ENCODE measurements around the gene CSNK2A3. TPM values are rescaled to one million over a fixed set of nuclear protein-coding genes. Genes with fewer than 3 reads are reported as not detected.

Gene CSNK2A3
- total and polyA plus RNA-seq, 2 experiments from 2014 or later = 0.91 to 4.1 TPM

- Histone ChIP-seq H3K4me1 (ENCODE audit: insufficient read depth) (peaks cover 6% of the 10 kb centered on the region), H3K4me3 (no peak overlapping the region), H3K9me2 (ENCODE audit: insufficient read depth) (peaks cover 16% of the 10 kb centered on the region; the same call in 1 of the 2 replicates), H2AFZ (no peak overlapping the region), H3K36me3 (ENCODE audit: insufficient read depth) (no peaks in the 10 kb centered on the region), H3F3A (replicated peaks; ENCODE audit: low read depth) (no peaks in the 10 kb centered on the region), H3K27me3 (ENCODE audit: insufficient read depth) (no peaks in the 10 kb centered on the region), H3K4me2 (no peak overlapping the region), H3K27ac (ENCODE audit: low read depth) (no peak overlapping the region), H4K20me1 (replicated peaks; ENCODE audit: insufficient read depth) (no peaks in the 10 kb centered on the region), H3K79me2 (replicated peaks; ENCODE audit: insufficient read depth) (no peaks in the 10 kb centered on the region)
- no peak overlapping the region for H3K27ac Mint-ChIP-seq
- H3K4me3 Mint-ChIP-seq = no peak overlapping the region
- H3K9me3 Mint-ChIP-seq = peaks cover 6% of the 10 kb centered on the region; the same call in 1 of the 3 replicates
- ATAC-seq = no peak
- no peaks in the 10 kb centered on the region for H3K36me3 Mint-ChIP-seq (ENCODE audit: low read depth)
- H3K4me1 Mint-ChIP-seq = peaks cover 17% of the 10 kb centered on the region
- DNase-seq (ENCODE audit: low spot score) = no peak
- TF ChIP-seq NANOG (IDR thresholded peaks at IDR 0.05; ENCODE audit: borderline replicate concordance) = no peak
- no peak for TF ChIP-seq JUNB (IDR thresholded peaks at IDR 0.05; ENCODE audit: unreplicated experiment)
- no peak for TF ChIP-seq STAT1 (IDR thresholded peaks at IDR 0.05; ENCODE audit: unreplicated experiment)
- H3K27me3 Mint-ChIP-seq (ENCODE audit: insufficient read depth, low read depth, poor library complexity) = peaks cover 9% of the 10 kb centered on the region
Measured at GRCh38 chr11:11383995-11384394, 30.9 kb upstream of the CSNK2A3 start.

- H3K27me3 Mint-ChIP-seq (ENCODE audit: insufficient read depth, low read depth, poor library complexity) = peaks cover 14% of the 10 kb centered on the region
- H3K36me3 Mint-ChIP-seq (ENCODE audit: low read depth) = no peaks in the 10 kb centered on the region
- Histone ChIP-seq H3K27ac (ENCODE audit: low read depth) (no peak overlapping the region), H4K20me1 (replicated peaks; ENCODE audit: insufficient read depth) (no peaks in the 10 kb centered on the region), H3K4me3 (no peak overlapping the region), H3K79me2 (replicated peaks; ENCODE audit: insufficient read depth) (no peaks in the 10 kb centered on the region), H2AFZ (no peak overlapping the region), H3K27me3 (ENCODE audit: insufficient read depth) (no peaks in the 10 kb centered on the region), H3K4me2 (no peak overlapping the region), H3K4me1 (ENCODE audit: insufficient read depth) (peaks cover 6% of the 10 kb centered on the region), H3K9me2 (ENCODE audit: insufficient read depth) (peaks cover 16% of the 10 kb centered on the region; the same call in 1 of the 2 replicates), H3K36me3 (ENCODE audit: insufficient read depth) (no peaks in the 10 kb centered on the region), H3F3A (replicated peaks; ENCODE audit: low read depth) (no peaks in the 10 kb centered on the region)
- H3K4me1 Mint-ChIP-seq = peaks cover 16% of the 10 kb centered on the region
- no peak for ATAC-seq
- no peak overlapping the region for H3K4me3 Mint-ChIP-seq
- H3K9me3 Mint-ChIP-seq = peaks cover 6% of the 10 kb centered on the region; the same call in 1 of the 3 replicates
- 0 out of 2 replicates have a peak overlapping the region, but pooled peaks have one; percentile 58 for H3K27ac Mint-ChIP-seq
- DNase-seq (ENCODE audit: low spot score) = no peak
- TF ChIP-seq CTCF (conservative IDR thresholded peaks at IDR 0.05; ENCODE audit: low read depth in 2 of 2) (no peak), POLR2AphosphoS5 (IDR thresholded peaks at IDR 0.05; ENCODE audit: low read depth) (no peak), CREB1 (CRISPR knock-in tag; IDR thresholded peaks at IDR 0.05; ENCODE audit: low read depth) (no peak), REST (IDR thresholded peaks at IDR 0.05; ENCODE audit: unreplicated experiment) (no peak), ZNF331 (CRISPR knock-in tag; IDR thresholded peaks at IDR 0.05; ENCODE audit: low read depth) (no peak), EZH2phosphoT487 (IDR thresholded peaks at IDR 0.05; ENCODE audit: unreplicated experiment) (no peak), ETS1 (IDR thresholded peaks at IDR 0.05) (no peak), STAT1 (IDR thresholded peaks at IDR 0.05; ENCODE audit: unreplicated experiment) (no peak)
Measured at GRCh38 chr11:11382858-11383532, 29.9 kb upstream of the CSNK2A3 start.

Data from GM23338 (cell line).